Activated CD4-positive, alpha-beta T cell treated with anti-CD3 and anti-CD28 coated beads for 24 hours (primary cell): ENCODE measurements around the gene SLC1A1.

Experiments used
- DNase-seq, 2 donors: peaks; one replicate each; pipeline ENCODE4 v3.0.0-alpha.2; 2020; ENCODE audit warnings: low read depth in 2 of 2

SLC1A1 gene

DNA sequence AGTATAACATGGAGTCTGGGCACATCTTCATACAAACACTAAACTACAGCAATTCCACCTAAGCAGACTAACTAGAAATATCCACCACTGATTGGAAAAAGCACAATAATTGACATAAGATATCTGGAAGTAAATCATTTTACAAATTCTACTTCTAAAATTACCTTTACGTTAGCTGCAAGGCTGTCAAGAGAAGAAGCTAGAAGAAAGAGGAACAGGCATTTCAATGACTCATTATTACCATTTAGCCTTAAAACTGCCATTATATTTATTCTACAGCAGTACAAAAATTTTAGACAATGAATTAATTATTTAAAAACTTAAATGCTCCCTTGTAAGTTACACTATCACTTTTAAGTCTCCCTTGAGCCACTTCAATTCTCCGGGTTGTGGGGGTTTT is 128.4 kb downstream of the SLC1A1 start:
- DNase-seq, result no peak

DNA sequence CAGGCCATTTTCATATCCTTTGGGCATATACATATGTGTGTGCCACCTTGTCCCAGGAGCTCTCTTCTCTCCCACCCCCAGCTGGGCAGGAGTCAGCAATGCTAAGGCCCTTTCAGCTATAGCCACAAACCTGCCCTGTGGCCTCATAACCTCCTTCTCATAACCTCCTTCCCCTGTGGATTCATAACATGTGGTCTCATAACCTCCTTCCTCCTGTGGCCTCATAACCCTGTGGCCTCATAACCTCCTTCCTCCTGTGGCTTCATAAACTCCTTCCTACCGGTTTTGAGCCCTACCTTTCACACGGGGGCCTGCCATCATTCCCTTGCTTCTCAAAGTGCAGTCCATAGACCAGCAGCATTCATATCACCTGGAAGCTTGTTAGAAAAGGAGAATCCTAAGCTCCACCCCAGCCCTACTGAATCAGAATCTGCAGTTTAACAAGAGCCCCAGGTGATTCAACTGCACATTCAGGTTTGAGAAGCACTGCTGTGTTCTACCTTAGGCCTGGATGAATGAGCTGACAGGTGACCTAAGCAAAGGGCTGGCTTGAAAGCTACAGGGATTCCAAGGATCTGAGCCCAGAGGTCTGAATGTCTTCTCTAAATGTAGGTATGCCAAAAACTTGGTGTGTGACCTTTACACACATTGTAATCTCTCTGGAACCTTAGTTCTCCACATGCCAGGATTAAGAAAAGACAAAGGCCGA is 129.9 kb downstream of the SLC1A1 start:
- DNase-seq, result no peak

DNA sequence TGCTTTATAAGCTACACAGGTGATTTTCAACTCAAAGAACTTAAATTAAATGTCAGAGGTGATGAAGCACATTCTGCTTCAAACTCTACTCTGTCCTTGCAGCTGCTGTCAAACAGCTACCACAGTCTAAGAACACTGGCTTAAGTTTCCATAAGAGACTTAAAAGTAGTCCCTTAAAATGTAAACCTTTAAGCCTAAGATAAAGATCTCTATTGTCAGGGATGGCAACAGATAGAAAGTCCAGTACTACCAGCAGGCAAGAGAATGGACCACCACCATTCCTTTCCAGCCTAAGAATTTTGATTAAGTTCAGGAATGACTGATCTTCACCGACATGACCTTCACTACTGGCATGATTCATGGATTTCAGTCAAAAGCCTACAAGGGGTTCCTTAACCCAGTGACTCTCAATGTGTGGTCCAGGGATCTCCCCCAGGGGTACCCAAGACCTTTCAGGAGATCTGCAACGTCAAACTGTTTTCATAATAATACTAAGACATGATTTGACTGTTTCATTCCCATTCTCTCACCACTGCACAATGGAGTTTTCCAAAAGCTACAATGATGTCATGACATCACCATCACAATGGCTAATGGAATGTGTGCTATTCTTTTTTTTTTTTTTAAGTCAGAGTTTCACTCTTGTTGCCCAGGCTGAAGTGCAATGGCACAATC is 130.8 kb downstream of the SLC1A1 start:
- no peak for DNase-seq

DNA sequence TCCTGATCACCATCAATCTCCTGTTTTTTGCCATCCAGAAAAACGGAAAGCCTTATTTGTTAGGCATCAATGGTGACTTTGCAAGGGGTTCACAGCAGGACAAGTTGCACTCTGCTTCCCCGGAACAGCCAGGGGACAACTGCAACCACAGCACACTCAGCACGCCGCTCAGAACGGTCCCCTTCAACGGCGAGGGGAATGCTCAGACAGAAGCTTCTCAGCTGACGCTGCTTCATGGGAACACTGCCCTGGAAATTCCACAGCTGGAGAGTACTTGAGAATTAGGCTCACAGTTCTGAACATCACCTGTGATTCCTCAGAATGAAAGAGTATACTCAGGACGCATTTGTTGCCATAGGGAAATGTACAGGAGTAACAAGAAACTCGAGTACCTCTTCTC is 131.7 kb downstream of the SLC1A1 start:
- no peak for DNase-seq

DNA sequence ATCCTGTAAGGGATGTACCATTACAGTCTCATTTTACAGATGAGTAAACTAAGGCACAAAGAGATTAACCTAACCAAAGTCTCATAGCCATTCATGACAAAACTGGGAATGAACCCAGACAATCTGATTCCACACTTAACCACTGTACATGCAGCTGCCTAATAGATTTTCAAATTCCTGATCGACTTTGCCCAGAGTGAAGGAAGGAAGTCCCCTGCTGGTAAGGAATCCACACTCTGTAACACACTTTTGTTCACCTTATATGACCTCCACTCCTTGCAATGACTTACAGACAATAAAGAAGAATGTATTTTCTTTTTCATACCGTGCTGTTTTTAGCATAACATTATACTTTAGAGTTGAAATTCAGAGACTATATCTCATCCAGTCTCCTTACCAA is 140.6 kb downstream of the SLC1A1 start:
- no peak for DNase-seq
